Keratinocyte (primary cell): ENCODE measurements around the gene FLYWCH1. TPM values are rescaled to one million over a fixed set of nuclear protein-coding genes. Genes with fewer than 3 reads are reported as not detected.

Source experiments
- DNase-seq: peaks from one replicate; pipeline ENCODE4 v3.0.0-alpha.2; 2011; ENCODE audit warnings: low read depth, missing footprints, low spot score
- FAIRE-seq: peaks from 2 replicates; lab custom pipeline; 2011; peaks lifted over from hg19 to GRCh38; lab: Jason Lieb, UNC
- H2AFZ ChIP-seq: 2 replicates; pipeline ENCODE4 v1.6.0; 2012; ENCODE audit warnings: low read length, control low read depth, inconsistent platforms; ENCODE audit not compliant: control insufficient read depth
- H3K27ac ChIP-seq: 2 replicates; pipeline ENCODE4 v1.5.1; 2011; ENCODE audit warnings: low read length; ENCODE audit not compliant: control insufficient read depth, insufficient read depth
- H3K27me3 ChIP-seq: 3 replicates; pipeline ENCODE4 v1.6.0; 2011; ENCODE audit warnings: low read length; ENCODE audit not compliant: control insufficient read depth, insufficient read depth; ENCODE audit errors: extremely low read depth
- H3K36me3 ChIP-seq, 2 experiments: 2 replicates in 1 of 2; 3 replicates in 1 of 2; pipeline ENCODE4 v1.5.1; 2011; ENCODE audit warnings: low read length in 2 of 2, mild to moderate bottlenecking in 1 of 2; ENCODE audit not compliant: control insufficient read depth in 2 of 2, insufficient read depth in 2 of 2; ENCODE audit errors: extremely low read depth in 1 of 2
- H3K4me1 ChIP-seq: 3 replicates; pipeline ENCODE4 v1.5.1; 2011; ENCODE audit warnings: low read length; ENCODE audit not compliant: control insufficient read depth, insufficient read depth; ENCODE audit errors: extremely low read depth
- H3K4me2 ChIP-seq: 3 replicates; pipeline ENCODE4 v1.6.0; 2011; ENCODE audit warnings: low read depth, low read length; ENCODE audit not compliant: control insufficient read depth, insufficient read depth; ENCODE audit errors: extremely low read depth
- H3K4me3 ChIP-seq, 3 experiments: fragments of 200-600 bp in 1 of 3; sonication (generic) in 1 of 3; 2 replicates in 2 of 3; 3 replicates in 1 of 3; pipeline ENCODE4 v1.5.1; 2011 to 2016; ENCODE audit warnings: low read length in 3 of 3, mild to moderate bottlenecking in 3 of 3, control low read depth in 2 of 3, inconsistent platforms in 1 of 3, low read depth in 1 of 3, mixed read lengths in 1 of 3, mixed run types in 1 of 3, moderate library complexity in 1 of 3; ENCODE audit not compliant: control insufficient read depth in 2 of 3, insufficient read depth in 2 of 3; ENCODE audit errors: extremely low read depth in 1 of 3
- H3K79me2 ChIP-seq: 2 replicates; pipeline ENCODE4 v1.6.0; 2012; ENCODE audit warnings: low read length; ENCODE audit not compliant: control insufficient read depth, insufficient read depth
- H3K9ac ChIP-seq: 3 replicates; pipeline ENCODE4 v1.6.0; 2011; ENCODE audit warnings: low read length; ENCODE audit not compliant: control insufficient read depth, insufficient read depth; ENCODE audit errors: extremely low read depth
- H3K9me1 ChIP-seq: 3 replicates; pipeline ENCODE4 v1.6.0; 2011; ENCODE audit warnings: low read length; ENCODE audit not compliant: control insufficient read depth, insufficient read depth; ENCODE audit errors: extremely low read depth
- H3K9me3 ChIP-seq: 2 replicates; pipeline ENCODE4 v1.5.1; 2012; ENCODE audit warnings: low read depth, low read length; ENCODE audit not compliant: control insufficient read depth
- H4K20me1 ChIP-seq: 3 replicates; pipeline ENCODE4 v1.6.0; 2011; ENCODE audit warnings: low read length; ENCODE audit not compliant: control insufficient read depth, insufficient read depth; ENCODE audit errors: extremely low read depth
- CTCF ChIP-seq, 3 experiments: IDR thresholded peaks in 1 of 3; conservative IDR thresholded peaks in 1 of 3; optimal IDR thresholded peaks in 1 of 3; 2 replicates in 2 of 3; 3 replicates in 1 of 3; pipeline versions ENCODE3 to v1.5.1; 2011; ENCODE audit warnings: low read length in 3 of 3, mild to moderate bottlenecking in 3 of 3, moderate library complexity in 2 of 3, control low read depth in 1 of 3, inconsistent platforms in 1 of 3; ENCODE audit not compliant: insufficient read depth in 2 of 3; ENCODE audit errors: extremely low read depth in 1 of 3
- EZH2 ChIP-seq: IDR thresholded peaks from one replicate; pipeline ENCODE4 v1.6.1; 2012; ENCODE audit warnings: inconsistent platforms, mild to moderate bottlenecking, low read length, moderate library complexity
- dilution Hi-C: fragments of 300-500 bp; cut with MboI; formaldehyde crosslinking; loops from one replicate; pipeline ENCODE4 v1.7.0; 2020; ENCODE audit warnings: low sequenced_read_pairs; ENCODE audit not compliant: extremely low pct_ligation_motif_present
- polyA plus RNA-seq, 5 experiments: library from polyadenylated mRNA; depleted of rRNA in 3 of 5; stranded (reverse) in 3 of 5; stranded (forward) in 1 of 5; unstranded in 1 of 5; fragments of >200 nt; gene quantifications; 1 replicate in 1 of 5; 2 replicates in 3 of 5; 3 replicates in 1 of 5; pipeline versions ENCODE4 v1.2.1 to v1.2.3, GENCODE V29; 2011 to 2012; ENCODE audit warnings: missing spikeins in 2 of 5, low read depth in 1 of 5, low replicate concordance in 1 of 5

FLYWCH1 gene
- polyA plus RNA-seq, 1 donor (not counting 4 experiments of a cell fraction or from before 2014, with no cell fraction given), result 16.2 TPM

GRCh38 chr16:2879854-2880508 is 31.8 kb upstream of the FLYWCH1 start:
- Histone ChIP-seq H4K20me1 (no peaks in the 10 kb centered on the region), H3K9me1 (no peaks in the 10 kb centered on the region), H3K4me3 (no peak overlapping the region), H3K4me1 (peaks cover 6% of the 10 kb centered on the region), H3K4me2 (no peak overlapping the region), H3K27ac (no peak overlapping the region), H3K9me3 (no peaks in the 10 kb centered on the region), H3K79me2 (peaks cover 3% of the 10 kb centered on the region), H3K36me3 (no peaks in the 10 kb centered on the region), H3K9ac (no peak overlapping the region), H3K27me3 (no peaks in the 10 kb centered on the region), H2AFZ (no peak overlapping the region)
- dilution Hi-C loops, result no loop called here
- no peak for FAIRE-seq
- TF ChIP-seq CTCF (optimal IDR thresholded peaks at IDR 0.05 in 1 of 3, IDR thresholded peaks at IDR 0.05 in 1 of 3, conservative IDR thresholded peaks at IDR 0.05 in 1 of 3; ENCODE audit: extremely low read depth in 1 of 3, insufficient read depth in 2 of 3, low read length in 3 of 3), result no peak
- no peak for TF ChIP-seq EZH2
- DNase-seq, result no peak

- Histone ChIP-seq H3K9me1 (no peaks in the 10 kb centered on the region), H3K27me3 (no peaks in the 10 kb centered on the region), H3K4me1 (peaks cover 6% of the 10 kb centered on the region), H3K4me3 (peak overlapping the region; percentile 68 to 98 (median 77)), H3K27ac (peak overlapping the region; percentile 65), H3K79me2 (peaks cover 3% of the 10 kb centered on the region), H2AFZ (peak overlapping the region; percentile 90), H3K36me3 (no peaks in the 10 kb centered on the region), H3K9me3 (no peaks in the 10 kb centered on the region), H3K9ac (peak overlapping the region; percentile 80), H4K20me1 (no peaks in the 10 kb centered on the region), H3K4me2 (peak overlapping the region; percentile 84)
- no peak for TF ChIP-seq EZH2
- no peak for TF ChIP-seq CTCF (optimal IDR thresholded peaks at IDR 0.05 in 1 of 3, IDR thresholded peaks at IDR 0.05 in 1 of 3, conservative IDR thresholded peaks at IDR 0.05 in 1 of 3; ENCODE audit: extremely low read depth in 1 of 3, insufficient read depth in 2 of 3, low read length in 3 of 3)
- dilution Hi-C loops, result no loop called here
- FAIRE-seq, result no peak
- DNase-seq, result no peak
Observed at GRCh38 chr16:2881783-2882649, 29.7 kb upstream of the FLYWCH1 start.
